HUES64 (cell line): ENCODE results near the gene GPR156.
"Not testable (repeated sequence)": the region's sequence is repeated elsewhere in the genome, so short reads cannot be mapped to it uniquely, and the experiment has no call there.

ENCODE experiments used
- H3K27ac ChIP-seq: 2 replicates; pipeline ENCODE4 v1.7.0; 2013; ENCODE audit warnings: low read depth, low read length, inconsistent platforms
- H3K27me3 ChIP-seq: 2 replicates; pipeline ENCODE4 v1.6.1; 2013; ENCODE audit warnings: mild to moderate bottlenecking, low read length; ENCODE audit not compliant: insufficient read depth
- H3K36me3 ChIP-seq: 2 replicates; pipeline ENCODE4 v1.6.1; 2013; ENCODE audit warnings: mild to moderate bottlenecking, low read length; ENCODE audit not compliant: insufficient read depth
- H3K4me1 ChIP-seq: 2 replicates; pipeline ENCODE4 v1.6.1; 2013; ENCODE audit warnings: mild to moderate bottlenecking, low read length, moderate library complexity; ENCODE audit not compliant: insufficient read depth
- H3K4me3 ChIP-seq: 2 replicates; pipeline ENCODE4 v1.5.1; 2013; ENCODE audit warnings: mild to moderate bottlenecking, low read length, moderate library complexity
- H3K9ac ChIP-seq: 2 replicates; pipeline ENCODE4 v1.6.1; 2013; ENCODE audit warnings: mild to moderate bottlenecking, low read depth, low read length
- H3K9me3 ChIP-seq: 2 replicates; pipeline ENCODE4 v1.6.1; 2013; ENCODE audit warnings: low read depth, low read length; ENCODE audit not compliant: insufficient read depth
- WGBS: fragments of 150-250, 120-280 bp; methylation state at CpG from one replicate; pipeline ENCODE4 v1.1.7; 2013; ENCODE audit warnings: missing lambda C conversion rate; 5-methylcytosine and 5-hydroxymethylcytosine counted together

The GPR156 gene

DNA sequence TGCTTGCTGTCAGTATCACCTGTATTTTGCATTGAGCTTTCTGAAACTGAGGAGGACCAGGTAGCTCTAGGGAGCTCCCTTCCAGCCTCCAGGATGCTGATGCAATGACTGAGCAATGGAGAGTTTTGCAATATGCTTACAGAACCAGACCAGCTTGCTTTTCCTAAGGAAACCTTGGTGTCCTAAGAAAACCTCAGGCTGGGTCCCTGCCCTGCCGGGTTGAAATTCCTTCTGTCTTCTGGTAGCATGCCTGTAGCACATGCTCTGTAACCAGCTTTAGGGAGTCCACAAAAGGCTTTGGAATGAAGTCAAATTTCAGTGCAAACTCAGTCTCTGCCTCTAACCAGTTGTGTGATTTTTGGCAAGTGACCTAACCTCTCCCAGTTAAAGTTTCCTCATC is 125.0 kb downstream of the GPR156 start:
- WGBS = 74% methylated on average over 1 of the region's 1 CpG
- H3K9ac ChIP-seq = no peak overlapping the region
- H3K9me3 ChIP-seq = peaks cover 8% of the 10 kb centered on the region
- H3K27ac ChIP-seq = no peak overlapping the region
- H3K27me3 ChIP-seq = no peaks in the 10 kb centered on the region
- H3K4me1 ChIP-seq = 0 out of 2 replicates have a peak, but pooled peaks cover 4% of the 10 kb centered on the region
- no peak overlapping the region for H3K4me3 ChIP-seq
- no peaks in the 10 kb centered on the region for H3K36me3 ChIP-seq

DNA sequence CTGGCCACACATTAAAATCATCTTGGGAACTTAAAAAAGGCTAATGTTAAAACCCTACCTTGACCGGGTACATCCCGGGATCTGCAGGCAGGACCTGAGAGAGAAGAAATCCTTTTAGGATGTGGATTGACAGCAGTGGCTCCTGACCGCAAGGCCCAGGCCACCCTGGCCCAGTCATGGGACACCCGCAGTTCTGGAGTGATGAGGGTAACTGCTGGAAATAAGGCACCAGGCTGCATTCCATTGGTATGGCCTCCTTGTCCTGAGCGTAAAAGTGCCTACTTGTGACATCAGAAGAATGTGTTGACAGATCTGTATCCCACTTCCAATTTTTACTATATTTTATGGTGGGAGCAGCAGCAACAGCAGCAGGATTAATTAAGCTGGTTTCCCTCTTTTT is 127.3 kb downstream of the GPR156 start:
- no peaks in the 10 kb centered on the region for H3K27me3 ChIP-seq
- no peaks in the 10 kb centered on the region for H3K36me3 ChIP-seq
- 0 out of 2 replicates have a peak, but pooled peaks cover 4% of the 10 kb centered on the region for H3K4me1 ChIP-seq
- 90% methylated on average over 5 of the region's 5 CpGs for WGBS
- no peak overlapping the region for H3K9ac ChIP-seq
- H3K27ac ChIP-seq = no peak overlapping the region
- no peak overlapping the region for H3K4me3 ChIP-seq
- peaks cover 19% of the 10 kb centered on the region for H3K9me3 ChIP-seq

DNA sequence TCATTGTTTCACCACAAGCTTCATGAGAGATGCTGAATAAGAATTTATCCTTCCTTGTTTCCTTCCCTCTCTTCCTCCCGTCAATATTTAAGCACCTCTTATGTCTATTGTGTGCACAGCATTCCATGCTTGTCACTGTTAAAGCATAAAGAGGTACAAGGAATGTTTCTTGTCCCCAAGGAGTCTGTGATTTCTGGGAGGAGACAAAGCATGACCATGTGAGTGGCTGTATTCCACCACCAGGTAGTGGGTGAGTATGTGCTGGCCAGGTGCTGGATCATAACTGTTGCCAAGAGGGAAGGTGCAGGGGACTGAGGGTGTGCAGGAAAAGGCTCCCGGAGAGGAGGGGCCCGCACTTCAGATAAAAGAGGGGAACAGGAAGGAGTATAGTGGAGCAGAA is 127.9 kb downstream of the GPR156 start:
- Histone ChIP-seq H3K36me3 (no peaks in the 10 kb centered on the region), H3K9me3 (peaks cover 19% of the 10 kb centered on the region), H3K4me1 (0 out of 2 replicates have a peak, but pooled peaks cover 4% of the 10 kb centered on the region), H3K4me3 (no peak overlapping the region), H3K27ac (no peak overlapping the region), H3K27me3 (no peaks in the 10 kb centered on the region), H3K9ac (no peak overlapping the region)
- 91% methylated on average over 3 of the region's 3 CpGs for WGBS

DNA sequence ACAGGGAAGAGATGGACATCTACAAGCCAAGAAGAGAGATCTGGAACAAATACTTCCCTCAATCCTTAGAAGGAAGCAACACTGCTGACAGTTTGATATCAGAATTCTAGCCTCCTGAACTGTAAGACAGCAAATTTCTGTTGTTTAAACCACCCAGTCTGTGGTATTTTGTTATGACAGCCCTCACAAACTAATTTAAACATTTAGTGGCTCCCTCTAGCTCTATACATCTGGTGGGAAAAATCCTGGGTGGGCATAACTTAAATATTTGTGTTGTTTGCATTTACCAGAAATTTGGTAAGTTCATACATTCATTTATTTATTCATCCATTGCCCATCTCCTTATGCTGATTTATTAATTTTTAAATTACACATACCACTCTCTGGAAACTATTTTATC is 128.3 kb downstream of the GPR156 start:
- Histone ChIP-seq H3K36me3 (no peaks in the 10 kb centered on the region), H3K27me3 (no peaks in the 10 kb centered on the region), H3K4me1 (0 out of 2 replicates have a peak, but pooled peaks cover 4% of the 10 kb centered on the region), H3K4me3 (no peak overlapping the region), H3K27ac (no peak overlapping the region), H3K9me3 (peaks cover 19% of the 10 kb centered on the region), H3K9ac (no peak overlapping the region)

DNA sequence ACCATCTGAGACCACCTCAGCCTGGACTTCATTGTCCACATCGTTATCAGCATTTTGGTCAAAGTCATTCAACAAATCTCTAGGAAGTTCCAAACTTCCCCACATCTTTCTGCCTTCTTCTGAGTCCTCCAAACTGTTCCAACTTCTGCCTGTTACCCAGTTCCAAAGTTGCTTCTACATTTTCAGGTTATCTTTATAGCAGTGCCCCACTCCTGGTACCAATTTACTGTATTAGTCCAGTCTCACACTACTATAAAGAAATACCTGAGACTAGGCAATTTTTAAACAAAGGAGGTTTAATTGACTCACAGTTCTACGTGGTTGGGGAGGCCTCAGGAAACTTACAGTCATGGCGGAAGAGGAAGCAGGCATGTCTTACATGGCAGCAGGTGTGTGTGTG is 129.3 kb downstream of the GPR156 start:
- WGBS = 89% methylated on average over 3 of the region's 3 CpGs
- H3K9ac ChIP-seq, H3K4me3 ChIP-seq, H3K27ac ChIP-seq, H3K4me1 ChIP-seq, H3K36me3 ChIP-seq, H3K27me3 ChIP-seq: not testable (repeated sequence)
- peaks cover 19% of the 10 kb centered on the region for H3K9me3 ChIP-seq

DNA sequence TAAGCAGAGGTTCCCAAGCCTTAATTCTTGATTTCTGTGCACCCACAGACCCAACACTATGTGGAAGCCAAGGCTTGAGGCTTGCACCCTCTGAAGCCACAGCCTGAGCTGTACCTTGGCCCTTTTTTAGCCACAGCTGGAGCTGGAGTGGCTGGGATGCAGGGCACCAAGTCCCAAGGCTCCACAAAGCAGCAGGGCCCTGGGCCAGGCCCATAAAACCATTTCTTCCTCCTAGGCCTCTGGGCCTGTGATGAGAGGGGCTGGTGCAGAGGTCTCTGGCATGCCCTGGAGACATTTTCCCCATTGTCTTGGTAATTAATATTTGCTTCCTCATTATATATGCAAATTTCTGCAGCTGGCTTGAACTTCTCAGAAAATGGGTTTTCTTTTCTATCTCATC is 129.9 kb downstream of the GPR156 start:
- H3K27ac ChIP-seq = no peak overlapping the region
- 0 out of 2 replicates have a peak, but pooled peaks cover 4% of the 10 kb centered on the region for H3K4me1 ChIP-seq
- H3K9ac ChIP-seq = no peak overlapping the region
- no peaks in the 10 kb centered on the region for H3K36me3 ChIP-seq
- no peak overlapping the region for H3K4me3 ChIP-seq
- no peaks in the 10 kb centered on the region for H3K27me3 ChIP-seq
- peaks cover 19% of the 10 kb centered on the region for H3K9me3 ChIP-seq

DNA sequence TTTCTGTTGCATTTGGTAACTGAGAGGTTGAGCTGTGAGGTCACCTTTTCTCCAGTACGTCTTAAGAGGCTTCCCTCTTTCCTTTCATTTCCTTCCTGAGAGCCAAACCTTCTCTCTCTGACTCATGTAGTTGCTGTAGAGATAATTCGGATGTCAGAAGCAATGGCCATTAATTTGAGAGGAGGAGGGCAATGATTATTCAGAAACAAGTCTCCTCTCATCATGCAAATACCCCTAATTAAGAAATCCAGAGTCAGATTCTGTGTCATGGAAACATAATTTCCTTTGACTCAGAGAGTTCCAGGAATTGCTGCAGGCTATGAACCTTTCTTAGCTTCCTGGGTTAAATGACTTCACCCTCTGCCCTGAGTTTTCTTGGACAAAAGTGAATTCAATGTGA is 131.7 kb downstream of the GPR156 start:
- no peak overlapping the region for H3K9ac ChIP-seq
- no peaks in the 10 kb centered on the region for H3K4me1 ChIP-seq
- no peaks in the 10 kb centered on the region for H3K27me3 ChIP-seq
- peaks cover 19% of the 10 kb centered on the region for H3K9me3 ChIP-seq
- H3K4me3 ChIP-seq = no peak overlapping the region
- WGBS = 100% methylated on average over 1 of the region's 2 CpGs
- H3K27ac ChIP-seq = no peak overlapping the region
- no peaks in the 10 kb centered on the region for H3K36me3 ChIP-seq

DNA sequence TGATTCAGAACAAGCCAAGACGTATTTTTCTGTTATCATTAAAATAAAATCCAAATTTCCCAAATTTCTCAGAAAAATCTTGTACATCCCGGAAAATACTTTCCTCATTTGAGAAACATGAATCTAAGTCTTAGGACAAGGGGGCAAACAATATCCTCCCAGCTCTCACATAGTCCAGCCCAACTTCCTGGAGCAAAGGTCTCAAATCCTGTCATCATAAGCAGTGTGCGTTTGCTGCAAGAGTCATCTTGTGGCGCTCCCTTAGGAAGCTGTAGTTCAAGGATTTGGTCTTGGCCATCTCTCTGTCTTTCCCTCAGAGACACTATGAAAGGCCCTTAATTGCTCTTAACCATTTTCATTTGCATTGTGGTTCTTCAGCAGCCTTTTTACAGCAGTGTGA is 133.2 kb downstream of the GPR156 start:
- 84% methylated on average over 4 of the region's 4 CpGs for WGBS
- Histone ChIP-seq H3K36me3 (no peaks in the 10 kb centered on the region), H3K4me1 (peaks cover 10% of the 10 kb centered on the region)

DNA sequence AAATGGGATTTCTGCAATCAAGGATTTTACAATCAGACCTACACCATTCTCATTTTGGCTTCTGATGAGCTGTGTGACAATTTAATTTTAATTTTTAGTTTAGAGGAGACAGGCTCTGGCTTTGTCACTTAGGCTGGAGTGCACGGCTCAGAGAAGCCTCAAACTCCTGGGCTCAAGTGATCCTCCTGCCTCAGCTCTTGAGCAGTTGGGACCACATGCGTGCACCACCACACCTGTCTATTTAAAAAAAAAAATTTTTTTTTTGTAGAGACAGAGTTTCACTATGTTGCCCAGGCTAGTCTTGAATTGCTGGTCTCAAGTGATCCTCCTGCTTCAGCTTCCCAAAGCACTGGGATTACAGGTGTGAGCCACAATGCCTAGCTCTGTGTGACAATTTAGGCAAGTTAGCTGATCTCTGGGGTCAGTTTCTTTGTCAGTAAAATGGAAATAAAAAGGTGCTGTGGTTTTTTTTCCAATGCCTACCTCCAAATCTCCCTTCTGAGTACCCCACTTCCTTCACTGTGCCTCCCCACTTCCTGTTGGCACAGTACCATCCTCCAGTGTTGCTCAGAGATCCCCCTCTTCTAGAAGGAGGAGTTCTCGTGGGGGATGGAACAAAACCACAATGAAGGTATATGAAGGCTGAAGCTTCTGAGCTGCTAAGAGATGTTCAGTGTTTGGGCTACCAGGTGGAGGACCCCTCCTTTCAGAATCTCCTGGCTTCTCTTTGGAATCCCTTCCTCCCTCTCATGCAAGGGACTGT is 136.7 kb downstream of the GPR156 start:
- Histone ChIP-seq H3K9ac (no peak overlapping the region), H3K4me1 (peaks cover 10% of the 10 kb centered on the region), H3K27ac (no peak overlapping the region), H3K9me3 (no peaks in the 10 kb centered on the region), H3K4me3 (no peak overlapping the region), H3K27me3 (no peaks in the 10 kb centered on the region), H3K36me3 (no peaks in the 10 kb centered on the region)
- 85% methylated on average over 2 of the region's 3 CpGs for WGBS

More for the DNA sequence above, 133.2 kb downstream of the GPR156 start:
- Histone ChIP-seq H3K9me3 (peaks cover 19% of the 10 kb centered on the region), H3K27ac (no peak overlapping the region), H3K4me3 (no peak overlapping the region), H3K9ac (no peak overlapping the region), H3K27me3 (no peaks in the 10 kb centered on the region)

DNA sequence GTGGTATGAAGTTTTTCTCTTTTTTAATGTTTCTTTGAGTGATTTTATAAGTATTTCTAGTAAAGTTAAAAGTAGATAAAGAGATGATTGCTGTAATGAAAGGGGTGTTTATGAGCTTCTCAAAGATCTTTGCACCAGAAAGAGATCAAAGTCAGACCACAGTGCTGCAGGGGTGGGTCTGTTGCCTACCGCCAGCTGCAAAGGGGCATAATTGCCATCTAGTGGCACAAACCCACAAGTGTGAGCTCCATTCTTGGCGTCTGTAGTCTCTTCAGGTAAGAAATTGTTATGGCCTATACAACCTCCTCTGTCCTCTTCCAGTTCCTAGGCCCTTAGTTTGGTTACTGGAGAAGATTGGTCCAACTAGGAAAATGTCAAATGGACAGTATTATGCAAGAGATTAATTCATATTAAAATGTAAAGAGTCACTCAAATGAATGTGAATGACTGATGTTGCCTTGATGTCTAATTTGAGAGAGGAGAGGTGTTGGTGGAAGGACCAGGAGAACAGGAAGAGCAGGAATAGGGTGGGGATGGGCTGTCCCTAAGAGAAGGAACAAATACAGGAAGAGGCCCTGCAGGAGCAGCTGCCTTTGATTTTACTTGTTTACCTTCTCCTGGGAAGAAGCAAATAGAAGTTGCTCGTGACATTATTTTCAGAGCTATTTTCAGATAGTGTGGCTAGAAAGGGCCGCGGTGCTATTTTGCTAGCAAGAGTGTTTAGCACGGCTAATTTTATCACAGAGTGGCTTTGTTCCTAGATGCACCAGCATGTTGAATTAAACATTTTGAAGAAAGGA is 137.8 kb downstream of the GPR156 start:
- no peaks in the 10 kb centered on the region for H3K9me3 ChIP-seq
- no peak overlapping the region for H3K27ac ChIP-seq
- H3K27me3 ChIP-seq = no peaks in the 10 kb centered on the region
- H3K36me3 ChIP-seq = no peaks in the 10 kb centered on the region
- no peak overlapping the region for H3K4me3 ChIP-seq
- H3K4me1 ChIP-seq = peaks cover 10% of the 10 kb centered on the region
- WGBS = 72% methylated on average over 6 of the region's 6 CpGs
- no peak overlapping the region for H3K9ac ChIP-seq

DNA sequence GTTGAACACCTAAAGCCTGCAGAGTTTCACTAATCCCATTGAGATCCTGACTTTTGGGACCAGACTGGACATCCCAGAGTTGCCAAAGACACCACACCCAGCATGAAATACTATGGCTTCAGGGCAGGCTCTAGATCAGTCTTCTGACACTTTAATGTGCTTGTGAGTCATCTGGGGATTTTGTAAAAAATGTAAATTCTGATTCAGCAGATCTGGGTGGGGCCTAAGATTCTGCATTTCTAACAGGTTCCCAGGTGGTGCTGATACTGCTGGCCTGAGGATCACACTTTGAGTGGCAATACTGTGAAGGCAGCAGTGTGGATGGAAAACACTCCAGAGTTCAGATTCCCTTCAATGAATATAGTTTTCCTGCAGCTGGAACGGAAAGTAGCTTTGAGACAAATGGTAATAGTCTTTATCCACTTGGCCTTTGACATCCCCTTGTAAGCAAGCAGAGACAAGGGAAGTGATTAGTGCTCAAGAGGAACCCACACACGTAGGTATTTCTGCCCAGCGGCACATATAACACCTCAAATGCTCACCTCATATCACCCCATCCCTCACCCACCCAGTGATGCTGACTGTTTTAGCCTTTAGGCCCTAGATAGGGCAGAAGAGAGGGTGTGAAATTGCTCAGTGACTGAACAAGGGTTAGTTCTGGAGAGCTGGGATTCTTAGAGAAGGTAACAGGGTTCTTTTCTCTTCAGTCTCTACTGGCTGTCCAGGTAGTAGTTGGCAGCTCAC is 139.3 kb downstream of the GPR156 start:
- Histone ChIP-seq H3K4me1 (peaks cover 10% of the 10 kb centered on the region), H3K27me3 (no peaks in the 10 kb centered on the region), H3K9me3 (no peaks in the 10 kb centered on the region), H3K9ac (no peak overlapping the region), H3K4me3 (no peak overlapping the region), H3K36me3 (no peaks in the 10 kb centered on the region), H3K27ac (no peak overlapping the region)
- 64% methylated on average over 3 of the region's 3 CpGs for WGBS
